ENCODE results near the gene SPIRE1.

DNA sequence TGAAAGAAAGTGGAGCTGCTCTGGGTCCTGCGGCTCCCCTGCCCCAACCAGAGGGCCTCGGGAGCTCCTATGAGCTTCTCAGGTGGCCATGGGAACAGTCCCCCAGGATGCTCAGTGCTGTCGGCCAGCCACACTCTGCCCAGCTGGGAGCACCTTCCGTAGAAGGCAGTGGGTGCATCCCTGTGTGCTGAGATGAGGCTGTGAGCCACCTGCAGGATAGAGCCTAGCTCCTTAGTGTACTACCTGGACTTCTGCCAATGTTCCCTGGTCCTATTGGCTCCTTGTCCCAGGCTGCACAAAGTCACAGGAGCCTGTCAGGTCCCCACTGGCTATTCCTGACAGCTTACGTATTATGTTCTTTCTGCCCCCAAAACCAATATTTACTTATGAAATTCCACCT, 234.1 kb downstream of the SPIRE1 start:
- TF ChIP-seq POLR2A (IDR thresholded peaks at IDR 0.05) (no peak), POLR2AphosphoS5 (IDR thresholded peaks at IDR 0.05) (no peak)

Measured in prostate gland (tissue), 1 donor.